HepG2 (cell line): ENCODE data around the gene SULT1E1. TPM values are rescaled to one million over a fixed set of nuclear protein-coding genes. Genes with fewer than 3 reads are reported as not detected.
A peak's percentile ranks its signal among the peaks of the same experiment; 100 is the strongest.

Experiments
- ARID4A ChIP-seq: sonication (generic); formaldehyde crosslinking; IDR thresholded peaks from 2 replicates; pipeline ENCODE4 v1.5.0; 2020; ENCODE audit warnings: mild to moderate bottlenecking, missing genetic modification reagents, borderline replicate concordance
- CREM ChIP-seq, 2 experiments: sonication (generic) in 1 of 2; formaldehyde crosslinking in 1 of 2; IDR thresholded peaks; 2 replicates each; pipeline versions ENCODE4 v1.4.0 to v1.6.1; 2016 to 2020; ENCODE audit warnings: antibody characterized with exemption in 1 of 2, mild to moderate bottlenecking in 1 of 2, missing genetic modification reagents in 1 of 2
- REPIN1 ChIP-seq: sonication (generic); formaldehyde crosslinking; IDR thresholded peaks from 2 replicates; pipeline ENCODE4 v1.8.0; 2022; ENCODE audit warnings: missing genetic modification reagents, low read depth, mild to moderate bottlenecking, borderline replicate concordance
- SRY ChIP-seq: sonication (generic); formaldehyde crosslinking; IDR thresholded peaks from 2 replicates; pipeline ENCODE4 v1.8.0; 2022; ENCODE audit warnings: mild to moderate bottlenecking, missing genetic modification reagents
- STAT6 ChIP-seq: sonication (generic); formaldehyde crosslinking; IDR thresholded peaks from 2 replicates; pipeline ENCODE4 v1.4.0; 2020; ENCODE audit warnings: missing genetic modification reagents, mild to moderate bottlenecking, borderline replicate concordance
- TERF1 ChIP-seq: sonication (generic); formaldehyde crosslinking; IDR thresholded peaks from 2 replicates; pipeline ENCODE4 v1.8.0; 2022; ENCODE audit warnings: mild to moderate bottlenecking, missing genetic modification reagents, moderate library complexity
- TOE1 ChIP-seq: sonication (generic); formaldehyde crosslinking; IDR thresholded peaks from 2 replicates; pipeline ENCODE4 v1.4.0; 2020; ENCODE audit warnings: mild to moderate bottlenecking, missing genetic modification reagents
- ZNF501 ChIP-seq: sonication (generic); formaldehyde crosslinking; IDR thresholded peaks from 2 replicates; pipeline ENCODE4 v1.5.1; 2020; ENCODE audit warnings: mild to moderate bottlenecking, moderate library complexity, missing genetic modification reagents
- ZNF562 ChIP-seq: sonication (generic); formaldehyde crosslinking; IDR thresholded peaks from 2 replicates; pipeline ENCODE4 v1.8.0; 2022; ENCODE audit warnings: missing genetic modification reagents, borderline replicate concordance
- ZNF709 ChIP-seq: sonication (generic); formaldehyde crosslinking; IDR thresholded peaks from 2 replicates; pipeline ENCODE4 v1.5.0; 2020; ENCODE audit warnings: mild to moderate bottlenecking, missing genetic modification reagents
- ZSCAN30 ChIP-seq: sonication (generic); formaldehyde crosslinking; IDR thresholded peaks from 2 replicates; pipeline ENCODE4 v1.5.0; 2020; ENCODE audit warnings: mild to moderate bottlenecking, missing genetic modification reagents
- polyA plus RNA-seq, 8 experiments: library from polyadenylated mRNA; depleted of rRNA in 3 of 8; stranded (reverse) in 7 of 8; unstranded in 1 of 8; fragments of >200 nt; fragmentation: Illumina TruSeq in 4 of 8; extraction: Trizol in 4 of 8; gene quantifications; 2 replicates each; pipeline versions ENCODE4 v1.2.1 to v1.2.3, GENCODE V29; 2011 to 2016; ENCODE audit warnings: low read depth in 4 of 8, missing spikeins in 1 of 8, mixed read lengths in 1 of 8; ENCODE audit not compliant: insufficient read depth in 1 of 8
- total RNA-seq, 5 experiments: library from RNA; depleted of rRNA; stranded (reverse); fragments of >200 nt; fragmentation: Illumina TruSeq; extraction: Trizol; gene quantifications; 2 replicates each; pipeline ENCODE4 v1.2.3, GENCODE V29; 2016; ENCODE audit warnings: low read depth in 1 of 5
- TF ChIP-seq, protein P1 (sequence below): sonication (generic); formaldehyde crosslinking; IDR thresholded peaks from 2 replicates; pipeline ENCODE4 v1.8.0; 2022; ENCODE audit warnings: missing genetic modification reagents, mild to moderate bottlenecking, borderline replicate concordance
- TF ChIP-seq, protein P2 (sequence below): sonication (generic); formaldehyde crosslinking; IDR thresholded peaks from 2 replicates; pipeline ENCODE4 v1.5.0; 2020; ENCODE audit warnings: missing genetic modification reagents
- TF ChIP-seq, protein P3 (sequence below): sonication (generic); formaldehyde crosslinking; IDR thresholded peaks from 2 replicates; pipeline ENCODE4 v1.9.0; 2021; ENCODE audit warnings: missing genetic modification reagents, mild to moderate bottlenecking, borderline replicate concordance

SULT1E1 gene
- total and polyA plus RNA-seq, 2 of the 13 experiments (the other 11 are each of a cell fraction or from before 2014, with no cell fraction given) = 1.7 to 3.9 TPM

DNA sequence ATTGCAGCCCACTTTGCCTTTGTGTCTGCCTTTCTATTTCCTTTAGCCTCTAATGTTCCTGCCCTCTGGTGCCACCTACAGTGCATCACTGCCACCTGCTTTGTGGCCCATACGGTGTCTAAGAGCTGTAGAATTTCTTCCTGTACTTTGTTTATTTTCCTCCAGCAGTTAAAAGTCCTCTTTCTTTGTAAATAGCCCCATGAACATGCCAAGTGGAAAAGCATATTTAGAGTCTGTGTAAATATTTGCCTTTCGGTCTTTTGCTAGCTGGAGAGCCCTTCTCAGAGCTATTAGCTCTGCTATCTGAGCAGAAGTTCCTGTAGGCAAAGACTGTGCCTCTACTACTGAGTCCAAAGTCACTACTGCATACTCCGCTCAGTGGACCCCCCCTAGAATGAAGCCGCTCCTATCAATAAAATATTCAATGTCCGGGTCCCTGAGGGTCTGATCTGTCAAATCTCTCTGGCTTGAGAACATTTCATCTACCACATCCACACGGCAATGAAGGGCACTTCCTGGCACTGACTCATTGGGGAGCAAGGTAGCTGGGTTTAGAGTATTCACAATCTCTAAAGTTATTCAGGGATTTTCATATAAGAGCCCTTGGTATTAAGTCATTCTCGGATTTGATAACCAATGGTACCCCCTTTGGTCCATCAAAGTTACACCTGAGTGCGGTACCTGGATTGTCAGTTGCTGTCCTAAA lies 36.3 kb downstream of the SULT1E1 start (continued):
- TF ChIP-seq, protein P1, sequence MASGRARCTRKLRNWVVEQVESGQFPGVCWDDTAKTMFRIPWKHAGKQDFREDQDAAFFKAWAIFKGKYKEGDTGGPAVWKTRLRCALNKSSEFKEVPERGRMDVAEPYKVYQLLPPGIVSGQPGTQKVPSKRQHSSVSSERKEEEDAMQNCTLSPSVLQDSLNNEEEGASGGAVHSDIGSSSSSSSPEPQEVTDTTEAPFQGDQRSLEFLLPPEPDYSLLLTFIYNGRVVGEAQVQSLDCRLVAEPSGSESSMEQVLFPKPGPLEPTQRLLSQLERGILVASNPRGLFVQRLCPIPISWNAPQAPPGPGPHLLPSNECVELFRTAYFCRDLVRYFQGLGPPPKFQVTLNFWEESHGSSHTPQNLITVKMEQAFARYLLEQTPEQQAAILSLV (CRISPR knock-in tag) = no peak
- TF ChIP-seq STAT6 (CRISPR knock-in tag) (peak; percentile 34; the same call in 1 of the 2 replicates), ZSCAN30 (CRISPR knock-in tag) (no peak), ZNF709 (CRISPR knock-in tag) (no peak), ZNF501 (CRISPR knock-in tag) (no peak; the same call in 1 of the 2 replicates), SRY (CRISPR knock-in tag) (no peak), TERF1 (CRISPR knock-in tag) (no peak), TOE1 (CRISPR knock-in tag) (peak; percentile 77), ARID4A (CRISPR knock-in tag) (0 out of 2 replicates have a peak, but pooled peaks have one; percentile 9), ZNF562 (CRISPR knock-in tag) (no peak), CREM (IDR thresholded peaks at IDR 0.05) (peak; percentile 93), CREM (CRISPR knock-in tag; IDR thresholded peaks at IDR 0.05) (no peak), REPIN1 (peak; percentile 96)
- TF ChIP-seq, protein P2, sequence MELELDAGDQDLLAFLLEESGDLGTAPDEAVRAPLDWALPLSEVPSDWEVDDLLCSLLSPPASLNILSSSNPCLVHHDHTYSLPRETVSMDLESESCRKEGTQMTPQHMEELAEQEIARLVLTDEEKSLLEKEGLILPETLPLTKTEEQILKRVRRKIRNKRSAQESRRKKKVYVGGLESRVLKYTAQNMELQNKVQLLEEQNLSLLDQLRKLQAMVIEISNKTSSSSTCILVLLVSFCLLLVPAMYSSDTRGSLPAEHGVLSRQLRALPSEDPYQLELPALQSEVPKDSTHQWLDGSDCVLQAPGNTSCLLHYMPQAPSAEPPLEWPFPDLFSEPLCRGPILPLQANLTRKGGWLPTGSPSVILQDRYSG (CRISPR knock-in tag) = no peak
- TF ChIP-seq, protein P3, sequence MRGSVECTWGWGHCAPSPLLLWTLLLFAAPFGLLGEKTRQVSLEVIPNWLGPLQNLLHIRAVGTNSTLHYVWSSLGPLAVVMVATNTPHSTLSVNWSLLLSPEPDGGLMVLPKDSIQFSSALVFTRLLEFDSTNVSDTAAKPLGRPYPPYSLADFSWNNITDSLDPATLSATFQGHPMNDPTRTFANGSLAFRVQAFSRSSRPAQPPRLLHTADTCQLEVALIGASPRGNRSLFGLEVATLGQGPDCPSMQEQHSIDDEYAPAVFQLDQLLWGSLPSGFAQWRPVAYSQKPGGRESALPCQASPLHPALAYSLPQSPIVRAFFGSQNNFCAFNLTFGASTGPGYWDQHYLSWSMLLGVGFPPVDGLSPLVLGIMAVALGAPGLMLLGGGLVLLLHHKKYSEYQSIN (CRISPR knock-in tag) = no peak
